NOMO-1 (cell line): Measurements from ENCODE around the gene MRPL24.
"Not testable (repeated sequence)": the region's sequence is repeated elsewhere in the genome, so short reads cannot be mapped to it uniquely, and the experiment has no call there.

Experiments
- DNase-seq, 2 experiments: peaks; one replicate each; lab custom pipeline; 2025; ENCODE audit not compliant: unreplicated experiment in 2 of 2; lab: John Stamatoyannopoulos, UW

Gene MRPL24

DNA sequence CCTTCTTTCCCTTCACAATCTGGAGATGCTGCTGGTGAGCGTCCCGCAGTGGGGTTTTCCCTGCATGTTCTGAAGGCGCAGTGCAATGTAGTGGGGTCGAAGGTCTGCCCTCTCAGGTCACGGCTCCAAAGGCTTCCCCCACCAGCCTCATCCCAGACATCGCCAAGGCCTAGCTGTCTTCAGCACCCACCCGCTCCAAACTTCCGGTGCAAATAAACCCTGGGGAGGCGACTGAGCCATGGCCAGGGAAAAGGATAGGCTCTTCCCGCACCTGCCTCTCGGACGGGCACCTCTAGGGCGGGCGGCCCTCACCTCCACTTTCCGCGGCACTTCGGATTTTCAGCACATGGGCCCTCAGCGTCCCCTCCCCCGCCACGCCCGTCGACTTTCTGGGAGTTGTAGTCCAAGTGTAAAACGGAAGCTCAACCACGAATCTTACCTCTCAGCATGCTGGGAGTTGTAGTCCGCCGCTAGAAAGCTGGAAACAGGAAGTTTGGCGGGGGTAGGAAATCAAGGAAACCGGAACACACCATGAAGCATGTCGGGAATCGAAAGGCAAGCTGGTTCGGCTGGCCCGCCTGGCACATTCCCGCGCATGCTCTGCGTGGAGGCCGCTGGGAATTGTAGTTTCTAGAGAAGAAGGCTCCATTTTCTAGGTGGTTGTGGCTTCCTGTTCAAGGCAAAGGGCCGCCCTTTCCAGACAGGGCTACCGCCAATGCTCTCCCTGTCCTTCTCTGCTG lies at the start of gene MRPL24:
Gene MRPL24, minus strand, starts transcription at position 348 of the 740 bp plus-strand sequence. CDS start 2,384 bp downstream, outside the sequence.
- DNase-seq = peak; percentile 99

DNA sequence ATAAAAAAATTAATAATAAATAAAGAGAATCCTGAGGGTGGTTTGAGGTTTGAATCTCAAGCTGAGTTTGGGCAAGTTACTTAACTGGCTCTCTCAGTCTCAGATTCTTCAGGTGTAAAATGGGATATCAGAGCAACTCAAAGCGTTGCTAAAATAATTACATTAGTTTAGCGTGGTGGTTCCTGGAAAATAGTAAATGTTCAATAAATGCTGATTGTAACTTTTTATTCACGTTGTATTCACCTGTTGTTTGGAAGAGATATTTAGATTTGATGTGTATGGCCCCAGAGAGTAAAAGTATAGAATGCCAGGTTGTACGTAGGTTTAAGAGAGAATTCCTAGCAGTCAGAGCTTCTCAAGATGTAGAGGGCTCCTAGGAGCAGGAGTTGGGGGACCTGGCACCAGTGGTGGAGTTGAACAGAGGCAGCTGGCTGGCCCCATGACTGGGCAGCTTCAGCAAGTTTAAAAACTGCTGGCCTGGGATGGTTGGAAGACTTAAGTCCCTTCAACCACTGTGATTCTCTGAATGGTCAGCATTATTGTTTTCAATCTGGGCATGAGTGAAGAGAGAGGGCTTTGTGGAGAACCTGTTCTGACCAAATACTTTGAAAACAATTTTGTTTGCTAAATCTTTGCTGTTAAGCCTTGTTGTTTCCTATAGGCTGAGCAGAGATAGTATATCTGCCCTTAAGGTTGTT lies 48.9 kb upstream of the MRPL24 start:
- DNase-seq = no peak

DNA sequence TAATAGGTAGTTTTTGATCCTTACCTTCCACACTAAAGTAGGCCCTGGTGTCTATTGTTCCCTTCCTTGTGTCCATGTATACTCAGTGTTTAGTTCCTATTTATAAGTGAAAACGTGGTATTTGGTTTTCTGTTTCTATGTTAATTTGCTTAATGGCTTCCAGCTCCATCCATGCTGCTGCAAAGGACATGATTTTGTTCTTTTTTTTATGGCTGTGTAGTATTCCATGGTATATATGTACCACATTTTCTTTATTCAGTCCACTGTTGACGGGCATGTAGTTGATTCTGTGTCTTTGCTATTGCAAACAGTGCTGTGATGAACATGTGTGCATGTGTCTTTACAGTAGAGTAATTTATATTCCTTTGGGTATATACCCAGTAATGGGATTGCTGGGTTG lies 47.2 kb upstream of the MRPL24 start:
- DNase-seq = no peak

GRCh38 chr1:156786640-156787039 lies 45.8 kb upstream of the MRPL24 start:
- DNase-seq = no peak

DNA sequence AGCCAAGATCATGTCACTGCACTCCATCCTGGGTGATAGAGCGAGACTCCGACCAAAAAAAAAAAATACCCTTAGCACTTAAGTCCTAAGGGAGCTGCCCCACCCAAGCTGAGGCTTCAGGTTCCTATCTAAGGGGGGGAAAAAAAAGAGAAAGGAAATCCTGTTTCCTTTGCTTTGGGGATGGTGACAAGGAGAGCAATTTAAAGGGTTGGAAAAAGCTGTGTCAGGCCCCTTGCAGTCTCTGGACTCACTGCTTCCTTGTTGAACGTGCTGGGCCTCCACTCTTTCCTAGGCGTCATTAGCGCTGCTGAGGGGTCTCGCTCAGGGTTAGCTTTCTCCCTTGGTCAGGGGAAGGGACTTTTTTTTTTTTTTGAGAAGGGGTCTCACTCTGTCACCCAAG lies 44.6 kb upstream of the MRPL24 start:
- no peak for DNase-seq

GRCh38 chr1:156781585-156782186 lies 40.8 kb upstream of the MRPL24 start:
- DNase-seq = no peak

GRCh38 chr1:156777573-156777972 lies 36.7 kb upstream of the MRPL24 start:
- no peak for DNase-seq

GRCh38 chr1:156776942-156777341 lies 36.1 kb upstream of the MRPL24 start:
- DNase-seq = no peak

DNA sequence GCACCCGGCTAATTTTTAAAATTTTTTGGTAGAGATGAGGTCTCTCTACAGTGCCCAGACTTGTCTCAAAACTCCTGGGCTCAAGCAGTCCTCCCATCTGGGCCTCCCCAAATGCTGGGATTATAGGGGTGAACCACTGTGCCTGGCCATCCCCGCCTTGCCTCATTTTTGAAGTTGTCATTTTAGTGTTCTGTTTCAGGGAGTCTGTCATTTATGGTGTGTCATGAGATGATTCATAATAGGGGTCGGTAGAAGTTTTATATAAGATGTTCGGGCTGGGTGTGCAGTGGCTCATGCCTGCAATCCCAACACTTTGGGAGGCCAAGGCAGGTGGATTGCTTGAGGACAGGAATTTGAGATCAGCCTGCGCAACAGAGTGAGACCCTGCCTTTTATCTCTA lies 34.9 kb upstream of the MRPL24 start:
- DNase-seq = no peak

GRCh38 chr1:156773607-156774006 lies 32.7 kb upstream of the MRPL24 start:
- DNase-seq = no peak

DNA sequence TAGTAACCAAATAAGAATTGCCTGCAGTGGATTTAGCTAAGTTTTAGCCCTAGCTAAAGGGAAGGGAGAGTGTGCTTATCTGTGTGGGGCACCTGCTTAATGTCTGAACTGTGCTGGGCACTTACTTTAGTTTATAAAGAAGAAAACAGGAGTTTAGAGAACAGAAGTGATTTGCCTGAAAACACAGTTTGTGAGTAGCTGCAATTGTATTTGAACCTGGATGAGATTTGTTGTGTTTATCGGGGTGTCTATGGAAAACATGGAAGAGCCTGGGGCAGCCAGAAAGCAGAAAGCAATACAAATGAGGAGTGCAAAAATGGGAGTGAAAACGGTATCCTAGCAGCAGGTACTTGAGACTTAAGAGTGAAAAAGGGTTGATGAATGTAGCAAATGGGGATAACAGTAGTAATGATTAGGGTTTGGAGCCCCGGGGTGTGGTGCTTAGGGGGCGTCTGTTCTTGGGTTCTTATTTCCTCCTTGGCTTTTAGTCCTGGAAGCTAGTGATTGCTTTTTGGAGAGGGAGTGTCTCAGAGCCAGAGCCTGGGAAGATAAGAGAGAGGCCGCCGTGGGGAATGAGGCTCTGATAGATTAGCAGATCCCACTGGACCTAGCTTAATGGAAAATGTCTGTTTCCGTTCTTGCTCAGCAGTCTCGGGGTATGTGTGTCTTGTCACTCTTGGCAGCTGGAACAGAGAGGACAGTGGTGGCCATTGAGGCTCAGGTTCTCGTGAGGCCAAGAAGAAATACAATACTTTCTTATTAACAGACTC lies 32.0 kb upstream of the MRPL24 start:
- no peak for DNase-seq

GRCh38 chr1:156772222-156772621 lies 31.3 kb upstream of the MRPL24 start:
- DNase-seq = no peak

- DNase-seq = no peak
Measured at GRCh38 chr1:156768610-156769295, 27.9 kb upstream of the MRPL24 start.

GRCh38 chr1:156767879-156768604 lies 27.2 kb upstream of the MRPL24 start:
- DNase-seq = peak in 1 of 2 experiments; percentile 19

DNA sequence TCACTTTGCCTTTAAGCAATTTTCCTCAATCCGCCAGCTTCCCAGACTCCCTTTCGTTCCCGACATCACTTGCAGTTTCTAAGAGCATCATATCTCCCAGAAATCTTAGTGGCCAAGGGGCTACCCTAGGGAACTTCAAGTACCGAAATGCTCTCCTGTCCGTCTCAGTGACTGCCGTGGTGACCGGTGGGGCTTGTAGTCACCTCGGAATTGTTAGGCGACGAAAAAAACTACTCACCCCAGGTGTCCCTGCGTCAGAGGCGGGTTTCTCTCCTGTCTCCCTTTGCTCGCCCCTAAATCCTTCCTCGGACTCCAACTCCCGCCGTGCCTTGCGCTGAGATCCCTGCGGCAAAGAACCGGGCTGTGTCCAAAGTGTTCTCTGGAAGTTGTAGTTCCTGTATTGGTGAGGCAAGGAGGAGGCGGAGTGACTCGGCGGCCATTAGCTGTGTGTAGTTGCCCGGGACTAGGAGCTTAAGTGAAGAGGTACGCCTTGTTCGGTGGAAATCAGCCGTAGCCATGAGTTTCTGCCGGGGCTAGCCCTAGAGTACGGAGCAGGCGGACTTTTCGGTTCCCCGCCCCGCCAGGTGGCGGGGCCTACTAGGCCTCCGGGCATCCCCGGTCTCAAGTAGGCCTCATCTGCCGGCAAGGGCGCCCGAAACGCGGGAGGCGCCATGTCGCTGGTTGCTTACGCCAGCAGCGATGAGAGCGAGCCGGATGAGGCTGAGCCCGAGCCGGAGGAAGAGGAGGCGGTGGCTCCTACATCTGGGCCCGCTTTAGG lies 26.4 kb upstream of the MRPL24 start, which contains the start of gene PRCC:
Gene PRCC, plus strand, starts transcription at position 435 of the 778 bp plus-strand sequence. Its CDS starts 237 bp downstream, at position 672.
- DNase-seq = peak; percentile 99 to 100

GRCh38 chr1:156766298-156767100 lies 25.6 kb upstream of the MRPL24 start:
- peak in 1 of 2 experiments; percentile 4 for DNase-seq

DNA sequence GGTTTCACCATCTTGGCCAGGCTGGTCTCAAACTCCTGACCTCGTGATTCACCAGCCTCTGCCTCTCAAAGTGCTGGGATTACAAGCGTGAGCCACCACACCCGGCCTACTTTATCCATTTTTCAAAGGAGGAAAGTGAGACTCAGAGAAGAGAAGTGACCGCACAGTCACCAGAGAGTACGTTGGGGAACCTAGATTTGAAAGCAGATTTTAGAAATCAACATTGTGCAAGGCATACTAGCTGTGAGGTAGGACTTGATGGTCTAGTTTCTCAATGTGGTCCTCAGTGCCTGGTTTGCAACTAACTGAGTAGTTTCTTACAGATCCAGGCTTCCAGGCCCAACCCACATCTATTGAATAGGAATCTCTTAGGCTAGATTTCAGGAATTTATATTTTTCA lies 24.8 kb upstream of the MRPL24 start:
- DNase-seq = peak; percentile 39 to 78

DNA sequence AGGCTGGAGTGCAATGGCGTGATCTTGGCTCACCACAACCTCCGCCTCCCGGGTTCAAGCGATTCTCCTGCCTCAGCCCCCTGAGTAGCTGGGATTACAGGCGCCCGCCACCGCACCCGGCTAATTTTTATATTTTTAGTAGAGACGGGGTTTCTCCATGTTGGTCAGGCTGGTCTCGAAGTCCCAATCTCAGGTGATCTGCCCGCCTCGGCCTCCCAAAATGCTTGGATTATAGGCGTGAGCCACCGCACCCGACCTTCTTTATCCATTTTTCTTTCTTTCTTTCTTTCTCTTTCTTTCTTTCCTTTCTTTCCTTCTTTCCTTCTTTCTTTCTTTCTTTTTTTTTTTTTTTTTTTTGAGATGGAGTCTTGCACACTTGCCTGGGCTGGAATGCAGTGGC lies 24.2 kb upstream of the MRPL24 start:
- DNase-seq = not testable (repeated sequence)
